ENCODE data around the gene PAQR4.

The PAQR4 gene

DNA sequence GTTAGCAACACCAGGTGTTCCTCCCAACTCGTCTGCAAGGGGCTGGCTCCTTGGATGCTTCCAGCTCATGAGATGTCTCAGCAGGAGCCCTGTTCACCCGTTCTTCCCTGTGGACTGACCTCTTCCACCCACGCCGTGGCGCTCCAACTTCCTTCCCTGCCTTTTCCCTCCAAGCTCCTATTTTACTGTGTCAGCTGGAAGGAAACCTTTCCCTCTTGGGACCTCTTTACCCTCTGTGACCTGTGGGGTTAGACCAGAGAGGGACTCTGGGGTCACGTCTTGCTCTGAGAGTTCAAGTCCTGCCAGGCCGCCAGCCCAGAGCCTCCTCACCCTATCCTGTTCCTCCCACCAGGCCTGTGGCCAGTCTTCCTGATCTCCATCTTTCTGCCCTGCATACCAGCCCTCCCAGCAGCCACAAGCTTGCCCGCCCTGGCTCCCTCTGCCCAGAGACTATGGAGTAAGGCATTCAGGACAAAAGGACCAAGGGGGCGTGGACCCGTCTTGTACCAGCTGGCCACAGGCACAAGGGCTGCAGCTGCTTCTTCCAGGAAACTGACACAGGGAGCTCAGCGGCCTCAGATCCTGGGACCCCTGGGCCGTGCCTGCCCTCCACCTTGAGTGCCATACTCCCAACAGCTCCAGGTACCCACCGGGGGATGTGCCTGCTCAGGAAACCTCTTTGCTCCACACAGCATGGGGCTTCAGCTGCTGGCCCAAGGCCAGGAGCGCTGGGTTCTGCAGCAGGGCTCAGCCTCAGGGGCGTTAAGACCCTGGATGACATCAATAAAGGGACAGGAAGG, 3.0 kb downstream of the PAQR4 start:
- no peak for DNase-seq (ENCODE audit: low spot score)

DNA sequence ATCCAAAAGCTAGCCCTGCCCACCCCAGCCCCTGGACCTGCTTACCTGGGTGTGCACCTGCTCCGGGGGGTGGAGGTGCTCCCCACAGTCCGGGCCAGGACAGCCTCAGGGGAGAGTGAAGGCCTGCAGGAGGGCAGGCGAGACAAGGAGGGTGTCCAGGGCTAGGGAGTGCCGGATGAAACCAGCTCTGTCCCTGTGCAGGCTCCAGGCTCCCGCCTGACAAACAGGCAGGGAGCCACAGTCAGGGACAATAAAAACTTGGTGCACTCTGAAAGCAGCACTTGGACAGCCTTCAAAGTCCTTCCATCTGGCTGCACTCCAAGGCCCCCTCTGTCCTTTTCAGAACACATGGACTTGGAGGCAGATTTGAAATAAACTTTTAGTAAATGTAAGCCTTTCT, 3.9 kb downstream of the PAQR4 start:
- DNase-seq (ENCODE audit: low spot score), result no peak
- TF ChIP-seq, protein P1, sequence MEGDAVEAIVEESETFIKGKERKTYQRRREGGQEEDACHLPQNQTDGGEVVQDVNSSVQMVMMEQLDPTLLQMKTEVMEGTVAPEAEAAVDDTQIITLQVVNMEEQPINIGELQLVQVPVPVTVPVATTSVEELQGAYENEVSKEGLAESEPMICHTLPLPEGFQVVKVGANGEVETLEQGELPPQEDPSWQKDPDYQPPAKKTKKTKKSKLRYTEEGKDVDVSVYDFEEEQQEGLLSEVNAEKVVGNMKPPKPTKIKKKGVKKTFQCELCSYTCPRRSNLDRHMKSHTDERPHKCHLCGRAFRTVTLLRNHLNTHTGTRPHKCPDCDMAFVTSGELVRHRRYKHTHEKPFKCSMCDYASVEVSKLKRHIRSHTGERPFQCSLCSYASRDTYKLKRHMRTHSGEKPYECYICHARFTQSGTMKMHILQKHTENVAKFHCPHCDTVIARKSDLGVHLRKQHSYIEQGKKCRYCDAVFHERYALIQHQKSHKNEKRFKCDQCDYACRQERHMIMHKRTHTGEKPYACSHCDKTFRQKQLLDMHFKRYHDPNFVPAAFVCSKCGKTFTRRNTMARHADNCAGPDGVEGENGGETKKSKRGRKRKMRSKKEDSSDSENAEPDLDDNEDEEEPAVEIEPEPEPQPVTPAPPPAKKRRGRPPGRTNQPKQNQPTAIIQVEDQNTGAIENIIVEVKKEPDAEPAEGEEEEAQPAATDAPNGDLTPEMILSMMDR (IDR thresholded peaks at IDR 0.05; ENCODE audit: extremely low read depth, missing control alignments), result no peak

More for the DNA sequence above, 3.0 kb downstream of the PAQR4 start:
- TF ChIP-seq, protein P1 (IDR thresholded peaks at IDR 0.05; ENCODE audit: extremely low read depth, missing control alignments), result no peak

DNA sequence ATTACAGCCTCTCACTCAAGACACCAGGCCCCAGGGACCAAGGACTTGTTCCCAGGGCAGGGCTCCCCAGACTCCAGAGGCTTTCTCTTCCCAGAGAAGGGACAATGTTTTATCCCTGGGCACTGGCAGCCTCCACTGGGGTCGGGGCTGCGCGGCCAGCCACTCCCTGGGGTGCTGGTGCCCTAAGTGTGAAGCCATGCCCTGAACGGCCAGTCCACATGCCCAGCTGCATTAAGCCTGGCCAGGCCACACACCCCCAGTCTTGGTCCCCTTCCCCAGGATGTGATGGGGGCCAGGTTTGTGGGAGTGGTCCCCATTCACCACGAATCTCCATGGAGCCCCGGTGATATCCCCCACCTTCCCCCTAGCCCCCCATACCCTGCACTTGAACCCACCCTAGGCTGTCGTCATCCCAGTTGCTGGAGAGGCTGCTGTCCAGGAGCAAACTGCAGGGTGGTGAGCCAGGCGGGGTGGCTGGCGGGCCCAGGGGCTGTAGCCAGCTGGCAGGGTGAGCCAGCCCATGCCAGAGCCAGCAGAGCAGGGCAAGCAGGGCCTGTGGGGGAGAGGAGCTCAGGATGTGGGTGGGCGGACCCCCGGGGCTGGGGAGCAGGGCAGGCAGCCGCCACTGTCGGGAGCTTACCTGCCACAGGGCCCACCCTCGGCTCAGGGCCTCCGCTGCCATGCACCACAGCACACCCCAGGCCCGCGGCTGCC, 4.6 kb downstream of the PAQR4 start:
- TF ChIP-seq, protein P1 (IDR thresholded peaks at IDR 0.05; ENCODE audit: extremely low read depth, missing control alignments), result no peak
- DNase-seq (ENCODE audit: low spot score), result no peak

DNA sequence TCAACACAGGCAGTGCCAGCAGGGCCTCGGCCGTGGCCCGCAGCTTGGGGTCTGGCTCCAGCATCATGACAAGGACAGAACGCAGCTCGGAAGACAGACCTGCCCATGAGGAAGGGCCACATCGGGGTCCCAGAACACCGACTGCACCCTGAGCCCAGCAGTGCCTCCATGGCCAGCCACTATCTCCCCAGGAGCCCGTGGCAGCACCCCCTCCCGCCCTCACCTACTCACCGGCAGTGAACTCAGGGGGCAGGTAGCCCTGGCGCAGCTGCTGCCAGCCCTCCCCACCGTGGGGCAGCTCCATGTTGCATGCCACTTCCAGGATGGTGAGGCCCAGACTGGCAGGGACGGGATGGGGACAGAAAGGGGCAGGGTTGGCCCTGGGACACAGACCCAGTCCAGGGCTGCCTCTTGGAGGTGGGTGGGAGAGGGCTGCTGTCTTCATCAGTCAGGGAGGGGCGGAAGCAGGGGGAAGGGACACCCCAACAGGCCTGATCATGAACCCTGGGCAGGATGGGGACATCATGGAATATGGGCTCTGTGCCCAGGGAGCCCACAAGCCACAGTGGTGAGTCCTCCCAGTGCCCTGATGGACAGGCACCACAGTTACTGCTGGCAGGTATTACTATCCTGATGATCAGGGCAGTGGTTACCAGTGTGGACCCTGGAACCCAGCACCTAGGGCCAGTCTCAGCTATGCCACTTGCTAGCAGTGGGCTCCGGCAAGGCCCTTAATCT, 5.3 kb downstream of the PAQR4 start:
- TF ChIP-seq, protein P1 (IDR thresholded peaks at IDR 0.05; ENCODE audit: extremely low read depth, missing control alignments), result no peak

DNA sequence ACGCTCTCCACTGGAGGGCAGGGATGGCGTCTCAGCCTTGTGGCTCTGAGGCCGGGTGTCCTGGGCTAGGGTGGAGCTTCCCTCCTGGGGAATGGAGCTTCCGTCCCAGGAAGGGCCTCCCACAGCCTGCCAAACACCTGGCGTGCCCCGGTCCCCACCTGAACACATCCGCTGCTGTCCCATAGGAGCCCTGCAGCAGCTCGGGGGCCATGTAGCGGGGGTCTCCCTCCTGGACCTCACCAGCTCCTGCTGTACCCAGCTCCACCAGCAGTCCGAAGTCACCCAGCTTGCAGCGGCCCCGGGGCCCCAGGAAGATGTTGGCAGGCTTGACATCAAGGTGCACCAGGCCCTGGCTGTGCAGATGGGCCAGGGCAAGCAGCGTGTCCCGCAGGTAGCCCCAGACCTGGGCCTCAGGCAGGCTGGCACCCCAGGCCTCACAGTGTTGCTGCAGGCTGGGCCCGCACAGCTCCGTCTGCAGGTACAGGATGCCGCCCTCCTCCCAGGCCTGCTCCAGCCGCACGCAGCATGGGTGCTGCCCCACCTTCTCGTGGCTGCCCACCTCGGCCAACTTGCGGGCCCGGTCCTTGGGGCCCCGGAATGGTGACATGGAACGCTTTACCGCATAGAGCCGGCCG, 6.1 kb downstream of the PAQR4 start:
- TF ChIP-seq, protein P1 (IDR thresholded peaks at IDR 0.05; ENCODE audit: extremely low read depth, missing control alignments), result no peak
- no peak for DNase-seq (ENCODE audit: low spot score)

More for the DNA sequence above, 5.3 kb downstream of the PAQR4 start:
- no peak for DNase-seq (ENCODE audit: low spot score)

DNA sequence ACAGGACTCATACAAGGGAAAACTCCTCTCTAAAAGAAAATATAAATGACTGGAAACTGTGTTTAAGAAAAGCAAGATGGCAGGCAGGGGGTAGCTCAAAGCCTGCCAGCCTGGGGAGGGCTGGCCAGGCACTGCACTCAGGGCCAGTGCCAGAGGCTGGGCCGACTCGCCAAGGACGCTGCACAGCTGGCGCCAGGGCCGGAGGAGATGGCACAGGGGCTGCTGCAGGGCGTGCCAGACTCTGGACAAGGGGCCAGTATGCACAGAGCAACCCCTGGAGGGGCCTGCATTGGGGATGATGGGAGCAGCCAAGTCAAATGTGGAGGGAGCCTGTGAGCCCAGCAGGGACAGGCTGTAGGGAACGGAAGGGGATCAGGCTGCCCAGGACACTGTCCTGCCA, 7.1 kb downstream of the PAQR4 start:
- TF ChIP-seq, protein P1 (IDR thresholded peaks at IDR 0.05; ENCODE audit: extremely low read depth, missing control alignments), result no peak
- DNase-seq (ENCODE audit: low spot score), result no peak

All from GM20000 (cell line).